NCI-H146 treated with DMSO at 0.1 percent for 48 hours (cell line): ENCODE data around the gene ZNF43.
A peak's percentile ranks its signal among the peaks of the same experiment; 100 is the strongest.
"Not testable (repeated sequence)": the region's sequence is repeated elsewhere in the genome, so short reads cannot be mapped to it uniquely, and the experiment has no call there.

Experiments used
- DNase-seq: peaks from one replicate; lab custom pipeline; 2025; ENCODE audit not compliant: unreplicated experiment; lab: John Stamatoyannopoulos, UW

The ZNF43 gene

GRCh38 chr19:21812448-21812847 is 23.5 kb downstream of the ZNF43 start:
- DNase-seq, result no peak

GRCh38 chr19:21808400-21809000 is 27.5 kb downstream of the ZNF43 start:
- not testable (repeated sequence) for DNase-seq

- no peak for DNase-seq
These were observed 46.4 kb downstream of the ZNF43 start for GRCh38 chr19:21789466-21790085.

- DNase-seq, result no peak
These were observed 49.0 kb downstream of the ZNF43 start for GRCh38 chr19:21786936-21787335.

DNA sequence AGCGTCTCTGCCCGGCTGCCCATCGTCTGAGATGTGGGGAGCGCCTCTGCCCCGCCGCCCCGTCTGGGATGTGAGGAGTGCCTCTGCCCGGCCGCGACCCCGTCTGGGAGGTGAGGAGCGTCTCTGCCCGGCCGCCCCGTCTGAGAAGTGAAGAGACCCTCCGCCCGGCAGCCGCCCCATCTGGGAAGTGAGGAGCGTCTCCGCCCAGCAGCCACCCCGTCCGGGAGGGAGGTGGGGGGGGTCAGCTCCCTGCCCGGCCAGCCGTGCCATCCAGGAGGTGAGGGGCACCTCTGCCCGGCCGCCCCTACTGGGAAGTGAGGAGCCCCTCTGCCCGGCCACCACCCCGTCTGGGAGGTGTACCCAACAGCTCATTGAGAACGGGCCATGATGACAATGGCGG is 60.2 kb downstream of the ZNF43 start:
- not testable (repeated sequence) for DNase-seq

GRCh38 chr19:21767065-21767800 is 68.7 kb downstream of the ZNF43 start, which contains the start of gene ZNF100:
Gene ZNF100, minus strand, starts transcription at chr19:21767579. Its CDS starts 150 bp downstream, at chr19:21767429.
- DNase-seq, result peak; percentile 90

- DNase-seq, result not testable (repeated sequence)
These were observed 69.3 kb downstream of the ZNF43 start for GRCh38 chr19:21766705-21767064.

DNA sequence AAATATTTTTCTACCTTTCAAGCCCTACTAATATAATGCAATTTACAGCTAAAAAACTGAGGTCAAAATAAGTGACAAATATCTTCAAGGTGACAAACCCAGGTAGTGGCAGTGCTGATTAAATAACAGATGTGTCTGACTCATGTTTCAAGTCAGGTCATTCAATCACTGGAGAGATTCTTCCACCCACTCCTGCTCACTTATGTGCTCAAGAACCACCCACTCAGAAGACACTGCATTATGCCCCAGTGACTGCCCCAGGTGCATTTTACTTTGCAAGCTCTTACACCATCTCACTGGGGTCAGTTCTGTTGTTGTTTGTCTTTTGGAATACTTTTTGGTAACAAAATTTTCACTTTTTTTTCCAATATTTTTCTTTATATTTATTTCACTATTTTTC is 70.8 kb downstream of the ZNF43 start:
- DNase-seq, result no peak

GRCh38 chr19:21761547-21761946 is 74.4 kb downstream of the ZNF43 start:
- DNase-seq, result not testable (repeated sequence)

DNA sequence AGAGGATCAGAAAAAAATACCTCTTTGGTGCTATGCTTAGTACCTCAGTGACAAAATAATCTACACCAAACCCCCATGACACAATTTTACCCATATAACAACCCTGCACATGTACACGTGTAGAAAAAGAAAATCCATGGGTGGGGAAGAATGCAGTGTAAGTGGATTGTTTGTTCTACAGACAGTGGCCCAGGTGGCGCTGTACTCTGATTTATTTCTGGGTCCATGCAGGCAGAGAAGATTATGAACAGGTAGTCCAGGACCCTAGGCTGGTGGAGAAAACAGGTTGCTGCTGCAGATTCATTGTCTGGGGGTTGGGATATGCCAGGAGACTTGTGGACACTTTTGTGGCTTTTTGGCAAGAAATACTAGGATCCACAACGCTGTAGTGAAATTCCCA is 77.7 kb downstream of the ZNF43 start:
- DNase-seq, result no peak

DNA sequence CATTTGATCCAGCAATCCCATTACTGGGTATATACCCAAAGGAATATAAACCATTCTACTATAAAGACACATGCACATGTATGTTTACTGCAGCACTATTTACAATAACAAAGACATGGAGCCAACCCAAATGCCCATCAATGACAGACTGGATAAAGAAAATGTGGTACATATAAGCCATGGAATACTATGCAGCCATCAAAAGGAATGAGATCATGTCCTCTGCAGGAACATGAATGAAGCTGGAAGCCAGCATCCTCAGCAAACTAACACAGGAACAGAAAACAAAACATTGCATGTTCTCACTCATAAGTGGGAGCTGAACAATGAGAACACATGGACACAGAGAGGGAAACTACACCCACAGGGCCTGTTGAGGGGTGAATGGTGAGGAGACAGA is 80.4 kb downstream of the ZNF43 start:
- not testable (repeated sequence) for DNase-seq
